K562 (cell line): ENCODE measurements around the gene CABP2. TPM values are rescaled to one million over a fixed set of nuclear protein-coding genes. Genes with fewer than 3 reads are reported as not detected.

Experiments
- ATF3 ChIP-seq, 2 experiments: fragments of 450-650 bp in 1 of 2; sonication (generic) in 1 of 2; formaldehyde crosslinking in 1 of 2; IDR thresholded peaks in 1 of 2; conservative IDR thresholded peaks in 1 of 2; 2 replicates each; pipeline versions ENCODE4 v1.6.1 to v1.8.1; 2016 to 2023; ENCODE audit warnings: mild to moderate bottlenecking in 2 of 2, moderate library complexity in 2 of 2, inconsistent platforms in 1 of 2, missing genetic modification reagents in 1 of 2
- CBFA2T2 ChIP-seq: fragments of 450-650 bp; conservative IDR thresholded peaks from 2 replicates; pipeline ENCODE4 v1.6.1; 2017; ENCODE audit warnings: mild to moderate bottlenecking
- CREB5 ChIP-seq: fragments of 250-450 bp; sonication (Bioruptor Pico); IDR thresholded peaks from 2 replicates; pipeline ENCODE4 v1.5.0; 2020; ENCODE audit warnings: mild to moderate bottlenecking
- DACH1 ChIP-seq: fragments of 450-650 bp; IDR thresholded peaks from 2 replicates; pipeline ENCODE4 v1.6.1; 2018; ENCODE audit not compliant: partially characterized antibody
- ELF1 ChIP-seq: fragments of 200-800 bp; sonication (Bioruptor generic); IDR thresholded peaks from 2 replicates; pipeline ENCODE4 v1.6.1; 2016; ENCODE audit warnings: missing genetic modification characterization, missing compliant biosample characterization
- EP400 ChIP-seq: fragments of 450-650 bp; IDR thresholded peaks from 2 replicates; pipeline ENCODE4 v1.6.1; 2017; ENCODE audit warnings: antibody characterized with exemption, mild to moderate bottlenecking, moderate library complexity
- ETV6 ChIP-seq, 3 experiments: fragments of 150-350 bp in 1 of 3; sonication (generic) in 1 of 3; formaldehyde crosslinking in 1 of 3; IDR thresholded peaks; 2 replicates each; pipeline versions ENCODE4 v1.6.1 to v1.8.0; 2014 to 2022; ENCODE audit warnings: borderline replicate concordance in 2 of 3, low read depth in 2 of 3, antibody characterized with exemption in 1 of 3, low read length in 1 of 3, mild to moderate bottlenecking in 1 of 3, missing genetic modification reagents in 1 of 3
- FIP1L1 ChIP-seq: fragments of 200-400 bp; formaldehyde crosslinking; IDR thresholded peaks from 2 replicates; pipeline ENCODE4 v1.6.1; 2018; ENCODE audit warnings: mild to moderate bottlenecking, low read depth, low read length; ENCODE audit not compliant: poor library complexity, severe bottlenecking
- FOXO4 ChIP-seq: fragments of 450-650 bp; formaldehyde crosslinking; IDR thresholded peaks from 2 replicates; pipeline ENCODE4 v1.4.0; 2020; ENCODE audit warnings: mild to moderate bottlenecking, moderate library complexity
- HDAC1 ChIP-seq, 2 experiments: fragments of 450-650 bp; IDR thresholded peaks; 2 replicates each; pipeline ENCODE4 v1.6.1; 2016 to 2017; ENCODE audit warnings: inconsistent platforms in 1 of 2, mild to moderate bottlenecking in 1 of 2, moderate library complexity in 1 of 2
- HEY1 ChIP-seq: fragments of 250-450 bp; sonication (Bioruptor Pico); IDR thresholded peaks from 2 replicates; pipeline ENCODE4 v1.5.0; 2020; ENCODE audit warnings: mild to moderate bottlenecking, moderate library complexity, borderline replicate concordance
- ILF3 ChIP-seq: fragments of 450-650 bp; IDR thresholded peaks from 2 replicates; pipeline ENCODE4 v1.6.1; 2018; ENCODE audit warnings: antibody characterized with exemption, mild to moderate bottlenecking, moderate library complexity, borderline replicate concordance
- PRMT5 ChIP-seq: sonication (generic); formaldehyde crosslinking; IDR thresholded peaks from 2 replicates; pipeline ENCODE4 v1.5.0; 2020; ENCODE audit warnings: missing genetic modification reagents
- PURB ChIP-seq: sonication (generic); formaldehyde crosslinking; IDR thresholded peaks from 2 replicates; pipeline ENCODE4 v1.9.0; 2021; ENCODE audit warnings: low read depth, mild to moderate bottlenecking, missing genetic modification reagents
- SAFB2 ChIP-seq: fragments of 200-400 bp; formaldehyde crosslinking; IDR thresholded peaks from 2 replicates; pipeline ENCODE4 v1.6.1; 2018; ENCODE audit warnings: borderline replicate concordance, low read length, low read depth, moderate library complexity; ENCODE audit not compliant: severe bottlenecking
- SIN3B ChIP-seq: fragments of 450-650 bp; IDR thresholded peaks from 2 replicates; pipeline ENCODE4 v1.6.1; 2017; ENCODE audit warnings: low read depth, mild to moderate bottlenecking, moderate library complexity
- SMARCE1 ChIP-seq: fragments of 450-650 bp; IDR thresholded peaks from 2 replicates; pipeline ENCODE4 v1.7.1; 2016; ENCODE audit warnings: mild to moderate bottlenecking
- SREBF2 ChIP-seq: sonication (generic); formaldehyde crosslinking; IDR thresholded peaks from 2 replicates; pipeline ENCODE4 v1.4.0; 2020; ENCODE audit warnings: mild to moderate bottlenecking, missing genetic modification reagents
- ZNF239 ChIP-seq: fragments of 250-450 bp; sonication (Bioruptor Pico); IDR thresholded peaks from 2 replicates; pipeline ENCODE4 v1.4.0; 2020; ENCODE audit warnings: mild to moderate bottlenecking
- ZNF253 ChIP-seq: fragments of 250-450 bp; sonication (Bioruptor Pico); conservative IDR thresholded peaks from 2 replicates; pipeline ENCODE4 v1.6.1; 2021; ENCODE audit warnings: mild to moderate bottlenecking
- ZNF280B ChIP-seq: fragments of 250-450 bp; sonication (Bioruptor Pico); IDR thresholded peaks from 2 replicates; pipeline ENCODE4 v1.5.1; 2021; ENCODE audit warnings: mild to moderate bottlenecking
- ZNF384 ChIP-seq: IDR thresholded peaks from 2 replicates; pipeline ENCODE4 v1.6.1; 2012; ENCODE audit warnings: low read depth, low read length, improper control_type of control experiment
- ZNF436 ChIP-seq: fragments of 250-450, 450-650 bp; sonication (Bioruptor Pico); formaldehyde crosslinking; IDR thresholded peaks from 2 replicates; pipeline ENCODE4 v1.7.0; 2020; ENCODE audit warnings: mild to moderate bottlenecking
- ZNF76 ChIP-seq: fragments of 250-450 bp; sonication (Bioruptor Pico); IDR thresholded peaks from 2 replicates; pipeline ENCODE4 v1.4.0; 2020; ENCODE audit warnings: mild to moderate bottlenecking, moderate library complexity, borderline replicate concordance
- polyA plus RNA-seq, 8 experiments: library from polyadenylated mRNA; depleted of rRNA in 4 of 8; stranded (reverse) in 5 of 8; unstranded in 3 of 8; fragments of >200 nt; fragmentation: Nextera tagmentation in 2 of 8; fragmentation: Illumina TruSeq in 1 of 8; extraction: Ambion mirVana in 2 of 8; extraction: Trizol in 1 of 8; gene quantifications; 2 replicates each; pipeline versions ENCODE4 v1.2.1 to v1.2.3, GENCODE V29; 2011 to 2014; ENCODE audit warnings: inconsistent platforms in 1 of 8, missing spikeins in 1 of 8
- total RNA-seq, 7 experiments: library from RNA; depleted of rRNA in 6 of 7; stranded (reverse); fragments of >200 nt in 6 of 7; fragmentation: Illumina TruSeq in 2 of 7; extraction: Trizol in 2 of 7; gene quantifications; 2 replicates each; pipeline versions ENCODE4 v1.2.1 to v1.2.3, GENCODE V29; 2011 to 2021; ENCODE audit warnings: low replicate concordance in 1 of 7

CABP2 gene
- total and polyA plus RNA-seq, 9 of the 15 experiments (the other 6 are each of a cell fraction or from before 2014, with no cell fraction given) = not detected

GRCh38 chr11:67482275-67482826 lies 40.9 kb downstream of the CABP2 start (continued):
- TF ChIP-seq FOXO4 = no peak
- TF ChIP-seq SMARCE1 = 0 out of 2 replicates have a peak, but pooled peaks have one; percentile 19
- peak; percentile 91 for TF ChIP-seq ZNF384
- no peak for TF ChIP-seq SAFB2
- no peak for TF ChIP-seq PRMT5
- TF ChIP-seq PURB (CRISPR knock-in tag) = no peak
- peak; percentile 57 for TF ChIP-seq ATF3 (IDR thresholded peaks at IDR 0.05)
- no peak for TF ChIP-seq ATF3 (CRISPR knock-in tag; conservative IDR thresholded peaks at IDR 0.05)
- TF ChIP-seq ELF1 (tag) = no peak
- TF ChIP-seq SIN3B = no peak
- TF ChIP-seq EP400 = no peak
- no peak for TF ChIP-seq SREBF2 (CRISPR knock-in tag)
- TF ChIP-seq ZNF436 = no peak
- TF ChIP-seq ZNF280B (CRISPR knock-in tag) = no peak
- peak; percentile 59 for TF ChIP-seq DACH1
- TF ChIP-seq HDAC1 (IDR thresholded peaks at IDR 0.05) = 0 out of 4 replicates have a peak, but pooled peaks of 1 of the 2 experiments have one; percentile 6
- no peak for TF ChIP-seq ZNF76
- TF ChIP-seq ZNF239 (CRISPR knock-in tag) = no peak
- no peak for TF ChIP-seq HEY1 (CRISPR knock-in tag)
- TF ChIP-seq ZNF253 (CRISPR knock-in tag) = no peak
- no peak for TF ChIP-seq ILF3
- TF ChIP-seq ETV6 (IDR thresholded peaks at IDR 0.05; ENCODE audit: borderline replicate concordance in 1 of 2, low read depth in 2 of 2, low read length in 1 of 2) = no peak
- TF ChIP-seq ETV6 (CRISPR knock-in tag; IDR thresholded peaks at IDR 0.05; ENCODE audit: borderline replicate concordance) = no peak
- TF ChIP-seq CBFA2T2 = no peak
- no peak for TF ChIP-seq FIP1L1
- TF ChIP-seq CREB5 (CRISPR knock-in tag) = no peak
